ENCODE measurements around the gene SUPT20HL2.
"Not testable (repeated sequence)": the region's sequence is repeated elsewhere in the genome, so short reads cannot be mapped to it uniquely, and the experiment has no call there.

SUPT20HL2 gene

DNA sequence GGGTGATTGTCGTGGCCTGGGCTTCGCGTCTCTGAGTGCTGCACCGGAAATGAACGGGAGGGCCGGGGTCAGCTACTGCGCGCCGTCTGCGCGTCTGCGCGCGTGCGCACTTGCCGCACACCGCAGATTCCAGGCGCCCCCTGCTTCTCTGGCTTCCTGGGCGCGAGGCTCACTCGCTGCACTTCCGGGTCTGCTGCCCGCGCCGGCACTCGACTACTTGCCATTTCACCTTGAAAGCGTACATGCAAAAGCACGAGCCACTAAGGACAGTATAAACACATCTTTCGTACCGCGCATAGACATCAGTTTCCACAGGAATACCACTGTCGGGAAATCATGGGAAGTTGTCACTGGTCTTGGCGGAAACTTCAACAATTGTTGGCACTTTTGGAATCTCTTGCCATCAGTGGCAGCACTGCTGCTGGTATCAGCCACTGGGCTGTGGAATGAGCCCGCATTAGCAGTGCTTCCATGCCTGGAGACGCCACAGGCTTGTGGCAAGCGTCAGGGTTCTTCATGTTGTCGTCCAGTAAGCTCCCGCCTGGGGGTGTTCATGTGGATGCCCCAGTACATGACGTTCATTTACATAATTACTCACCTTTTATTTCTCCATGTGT is at the start of gene SUPT20HL2:
Gene SUPT20HL2 (minus strand): TSS at position 51 of the 617 bp plus-strand sequence. CDS start 754 bp downstream, outside the sequence.
- no peak for DNase-seq (ENCODE audit: low read depth, low spot score)

DNA sequence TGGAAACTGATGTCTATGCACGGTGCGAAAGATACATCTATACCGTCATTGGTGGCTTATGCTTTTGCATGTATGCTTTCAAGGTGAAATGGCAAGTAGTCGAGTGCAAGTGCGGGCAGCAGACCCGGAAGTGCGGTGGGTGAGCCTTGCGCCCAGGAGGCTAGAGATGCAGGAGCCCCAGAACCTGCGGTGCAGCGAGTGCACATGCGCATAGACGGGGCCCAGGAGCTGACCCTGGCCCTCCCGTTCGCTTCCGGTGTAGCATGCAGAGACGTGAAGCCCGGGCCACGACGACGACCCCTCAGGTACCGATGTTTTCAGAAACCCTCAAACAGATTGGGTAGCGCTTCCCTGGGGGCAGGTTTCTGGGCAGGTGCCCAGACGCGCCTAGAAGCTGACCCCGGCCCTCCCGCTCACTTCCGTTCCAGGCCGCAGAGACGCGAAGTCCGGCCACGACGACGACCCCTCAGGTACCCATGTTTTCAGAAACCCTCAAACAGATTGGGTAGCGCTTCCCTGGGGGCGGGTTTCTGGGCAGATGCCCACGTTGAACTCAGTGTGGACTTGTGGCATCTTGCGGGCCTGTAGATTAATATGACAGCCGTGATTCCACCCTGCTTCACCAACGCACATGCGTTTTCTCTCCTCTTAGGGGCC is 48.3 kb upstream of the SUPT20HL2 start:
- DNase-seq (ENCODE audit: low read depth, low spot score), result not testable (repeated sequence)

DNA sequence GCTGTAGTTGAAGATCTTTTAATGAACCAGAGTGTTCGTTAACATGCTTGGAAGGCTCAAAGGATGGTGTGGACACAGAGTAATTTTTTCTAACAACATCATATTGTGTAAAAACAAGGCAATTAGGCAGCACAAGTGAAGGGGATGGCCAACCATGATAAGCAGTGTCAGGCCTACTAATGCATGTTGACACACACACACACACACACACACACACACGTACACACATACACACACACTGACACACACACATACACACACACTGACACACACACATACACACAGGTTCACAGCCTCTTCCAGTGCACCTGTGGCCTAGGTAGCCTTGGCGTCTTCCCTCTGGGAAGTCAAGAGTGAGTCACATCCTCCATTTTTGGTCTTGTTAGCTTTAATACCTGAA is 46.4 kb upstream of the SUPT20HL2 start, which contains the start of gene SUPT20HL1:
Gene SUPT20HL1 (plus strand): TSS at position 368 of the 400 bp plus-strand sequence. CDS start 2,122 bp downstream, outside the sequence.
- DNase-seq (ENCODE audit: low read depth, low spot score), result no peak

DNA sequence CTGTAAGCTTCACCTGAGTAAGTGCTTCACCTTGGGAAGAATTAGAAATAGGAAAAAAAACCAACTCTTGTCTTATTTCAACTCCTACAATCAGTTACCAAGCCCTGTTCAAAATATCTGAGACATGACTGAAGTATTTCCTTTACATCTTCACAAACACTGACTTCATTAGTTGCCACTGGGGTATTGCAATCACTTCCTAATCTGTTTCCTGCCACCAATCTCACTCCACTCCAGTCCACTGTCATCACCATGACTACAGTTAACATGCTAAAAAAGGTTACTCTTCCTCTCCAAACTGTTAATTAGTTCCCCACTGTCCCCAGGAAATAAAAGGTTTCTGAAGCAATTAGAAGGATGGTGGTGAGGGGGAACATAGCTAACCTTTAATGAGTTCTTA is 43.2 kb upstream of the SUPT20HL2 start:
- no peak for DNase-seq (ENCODE audit: low read depth, low spot score)

DNA sequence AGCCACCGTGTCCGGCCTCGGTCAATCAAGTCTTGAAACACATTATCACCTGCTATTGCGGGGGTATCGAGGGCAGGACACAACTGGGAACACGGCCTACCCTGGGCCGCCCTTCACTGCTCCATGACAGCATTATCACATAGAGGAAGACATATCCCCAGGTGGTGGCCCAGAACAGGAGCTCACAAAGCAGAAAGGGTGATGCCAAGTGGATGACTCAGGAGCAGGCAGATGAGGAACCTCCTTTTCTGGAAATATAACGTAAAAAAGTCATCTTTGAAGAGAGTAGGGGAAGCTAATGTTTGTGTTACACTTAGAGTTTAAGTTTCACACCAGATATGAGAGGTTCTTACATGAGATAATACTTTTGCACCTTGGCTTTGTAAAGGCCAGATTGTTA is 41.2 kb upstream of the SUPT20HL2 start:
- no peak for DNase-seq (ENCODE audit: low read depth, low spot score)

DNA sequence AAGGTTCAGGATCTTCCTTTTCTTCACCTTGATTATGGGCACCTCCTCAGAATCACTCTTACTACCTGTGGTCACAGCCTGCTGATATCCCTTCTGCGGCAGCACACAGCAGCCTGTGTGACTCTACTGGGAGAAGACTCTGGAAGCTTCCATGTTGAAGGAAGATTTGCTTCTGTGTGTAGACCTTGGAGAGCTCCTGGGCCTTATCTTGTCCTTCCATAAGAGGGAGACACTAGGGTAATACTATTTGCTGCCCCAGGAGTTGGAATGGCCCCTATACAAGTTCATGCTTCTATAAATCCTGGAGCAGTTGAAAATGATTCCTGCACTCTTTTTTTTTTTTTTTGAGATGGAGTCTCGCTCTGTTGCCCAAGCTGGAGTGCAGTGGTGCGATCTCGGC is 36.3 kb upstream of the SUPT20HL2 start:
- no peak for DNase-seq (ENCODE audit: low read depth, low spot score)

DNA sequence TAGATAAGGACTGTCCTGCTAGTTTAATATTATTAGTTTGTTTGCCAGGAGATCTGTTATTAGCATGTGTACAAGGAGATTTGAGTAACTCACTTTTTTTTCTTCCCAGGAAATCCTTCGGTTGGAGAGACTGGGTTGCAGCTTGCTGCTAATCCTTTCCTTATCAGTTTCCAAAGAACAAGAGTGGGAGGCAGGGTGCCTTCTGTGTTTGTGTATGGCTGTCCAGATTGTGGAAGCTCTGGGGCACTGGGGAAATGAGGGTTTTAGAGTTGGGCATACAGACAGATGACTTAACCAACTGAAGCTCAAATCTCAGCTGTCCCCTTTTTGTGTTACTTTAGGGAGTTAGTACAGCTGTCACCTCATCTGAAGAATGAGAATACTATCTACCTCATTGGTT is 34.0 kb upstream of the SUPT20HL2 start:
- no peak for DNase-seq (ENCODE audit: low read depth, low spot score)

DNA sequence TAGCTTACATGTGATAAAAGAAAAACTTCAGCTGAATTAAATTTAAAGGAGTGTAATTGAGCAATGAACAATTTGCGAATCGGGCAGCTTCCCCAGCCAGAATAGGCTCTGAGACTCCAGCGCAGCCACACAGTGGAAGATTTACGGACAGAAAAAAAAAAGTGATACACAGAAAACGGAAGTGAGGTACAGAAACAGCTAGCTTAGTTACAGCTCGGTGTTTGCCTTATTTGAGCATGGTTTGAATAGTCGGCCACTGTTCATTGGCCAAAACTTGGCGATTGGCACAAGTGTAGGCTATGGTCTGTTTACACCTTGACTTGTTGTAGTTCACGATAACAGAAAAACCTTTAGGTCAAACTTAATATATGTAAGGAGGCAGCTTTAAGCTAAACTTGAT is 29.9 kb upstream of the SUPT20HL2 start:
- DNase-seq (ENCODE audit: low read depth, low spot score), result no peak

DNA sequence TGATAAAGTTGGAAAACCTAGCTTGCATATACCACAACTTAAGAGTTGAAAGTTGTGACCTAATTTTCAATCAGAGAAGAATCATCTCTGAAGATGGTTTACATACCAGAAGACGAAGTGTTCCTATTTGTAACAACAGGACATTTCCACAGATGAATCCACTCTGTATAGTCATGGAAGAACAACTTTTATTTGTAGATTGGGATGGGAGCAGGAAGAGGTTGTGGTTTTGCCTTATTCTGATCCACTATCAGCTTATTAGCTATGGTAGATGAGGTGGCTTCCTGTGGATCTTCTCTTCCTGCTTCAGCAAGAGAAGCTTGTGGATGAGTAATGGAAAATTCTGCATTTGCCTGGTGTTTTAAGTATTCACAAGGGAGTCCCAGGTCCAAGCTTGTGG is 27.9 kb upstream of the SUPT20HL2 start:
- DNase-seq (ENCODE audit: low read depth, low spot score), result no peak

DNA sequence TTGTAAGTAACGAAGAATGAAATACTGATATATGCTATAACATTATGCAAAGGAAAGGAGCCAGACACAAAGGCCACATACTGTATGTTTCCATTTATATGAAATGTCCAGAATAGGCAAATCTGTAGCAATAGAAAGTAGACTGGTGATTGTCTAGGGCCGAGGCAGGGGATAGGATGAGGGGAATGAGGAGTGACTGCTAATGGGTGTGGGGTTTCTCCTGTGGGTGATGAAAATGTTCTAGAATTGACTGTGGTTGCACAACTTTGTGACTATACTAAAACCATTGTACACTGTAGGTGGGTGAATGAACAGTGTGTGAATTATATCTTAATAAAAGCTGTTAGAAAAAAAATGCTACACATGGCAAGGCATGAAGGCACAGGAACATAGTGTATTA is 26.6 kb upstream of the SUPT20HL2 start:
- DNase-seq (ENCODE audit: low read depth, low spot score), result no peak

DNA sequence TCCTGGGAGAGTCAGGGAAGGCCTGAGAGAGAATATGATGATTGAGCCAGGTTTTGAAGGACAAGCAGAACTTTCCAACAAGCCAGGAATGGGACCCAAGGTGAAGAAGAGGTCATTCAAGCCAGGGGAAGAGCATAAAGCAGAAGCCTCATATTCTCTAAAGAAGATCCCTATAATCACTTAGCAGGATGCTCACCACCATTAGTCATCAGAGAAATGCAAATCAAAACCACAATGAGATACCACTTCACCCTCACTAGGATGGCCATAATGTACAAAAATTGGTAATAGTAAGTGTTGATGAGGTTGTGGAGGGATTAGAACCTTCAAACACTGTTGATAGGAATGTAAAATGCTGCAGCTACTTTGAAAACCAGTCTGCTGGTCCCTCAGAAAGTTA is 26.0 kb upstream of the SUPT20HL2 start:
- DNase-seq (ENCODE audit: low read depth, low spot score), result no peak

DNA sequence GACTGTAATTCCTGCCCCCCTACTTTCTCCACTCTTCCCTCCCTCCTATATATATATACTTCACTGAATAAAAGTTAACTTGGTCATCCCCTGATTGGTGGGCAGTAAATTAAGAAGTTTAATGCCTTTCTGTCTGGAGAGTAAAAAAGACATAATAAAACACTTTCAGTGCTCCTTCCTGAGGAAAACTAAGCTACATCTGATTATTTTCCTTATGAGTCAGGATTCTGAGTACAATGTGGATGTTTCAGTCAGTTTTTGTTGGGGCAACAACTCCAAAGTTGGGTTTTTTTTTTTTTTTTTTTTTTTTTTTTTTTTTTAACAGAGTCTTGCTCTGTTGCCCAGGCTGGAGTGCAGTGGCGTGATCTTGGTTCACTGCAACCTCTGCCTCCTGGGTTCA is 22.0 kb upstream of the SUPT20HL2 start:
- no peak for DNase-seq (ENCODE audit: low read depth, low spot score)

DNA sequence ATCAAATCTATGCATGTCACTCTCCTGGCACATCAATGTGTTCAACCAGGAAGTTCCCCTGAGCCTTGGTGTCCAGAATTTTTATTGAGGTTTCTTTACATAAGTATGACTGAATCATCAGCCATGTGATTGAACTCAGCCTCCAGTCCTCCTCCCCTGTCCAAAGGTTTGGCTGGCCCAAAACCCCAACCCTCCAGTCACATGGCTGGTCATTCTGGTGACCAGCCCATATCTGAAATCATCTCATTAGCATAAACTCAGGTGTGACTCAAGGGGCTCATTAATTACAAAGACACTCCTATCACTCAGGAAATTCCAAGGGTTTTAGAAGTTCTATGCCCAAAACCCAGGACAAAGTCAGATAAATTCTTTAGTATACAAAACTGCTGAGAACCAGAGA is 20.6 kb upstream of the SUPT20HL2 start:
- no peak for DNase-seq (ENCODE audit: low read depth, low spot score)

DNA sequence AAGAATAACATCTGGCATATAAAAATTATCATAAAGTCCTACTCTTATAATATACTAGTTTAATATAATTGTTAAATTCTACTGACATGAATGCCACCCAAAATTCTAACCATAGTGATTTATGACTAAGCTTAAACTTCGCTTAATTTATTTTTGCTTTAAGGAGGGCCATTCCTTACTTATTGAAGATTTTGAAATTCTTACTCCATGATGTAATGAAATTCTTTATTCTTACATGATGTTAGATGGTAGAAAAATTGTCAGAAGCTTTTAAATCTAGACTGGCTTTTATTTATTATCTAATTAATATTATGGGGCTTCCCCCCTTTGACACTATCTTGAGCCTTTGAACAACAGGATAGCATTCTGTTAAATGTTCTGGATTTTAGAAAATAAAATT is 19.5 kb upstream of the SUPT20HL2 start:
- no peak for DNase-seq (ENCODE audit: low read depth, low spot score)

DNA sequence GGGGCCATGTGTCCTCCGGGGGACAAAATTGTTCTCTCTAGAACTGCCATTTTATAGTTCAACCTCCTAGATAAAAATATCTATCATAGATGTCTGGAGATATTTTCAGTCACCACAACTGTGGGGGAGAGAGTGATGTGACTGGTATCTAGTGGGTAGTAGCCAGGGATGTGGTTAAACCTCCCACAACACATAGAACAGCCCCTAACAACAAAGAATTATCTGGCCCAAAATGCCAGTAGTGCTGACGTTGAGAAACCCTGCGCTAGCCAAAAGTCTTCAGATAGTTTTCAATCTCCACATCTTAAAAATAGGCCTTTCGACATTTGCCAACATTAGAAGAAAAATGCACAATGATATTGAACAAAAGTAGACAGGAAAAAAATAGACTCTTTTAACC is 19.0 kb upstream of the SUPT20HL2 start:
- DNase-seq (ENCODE audit: low read depth, low spot score), result no peak

DNA sequence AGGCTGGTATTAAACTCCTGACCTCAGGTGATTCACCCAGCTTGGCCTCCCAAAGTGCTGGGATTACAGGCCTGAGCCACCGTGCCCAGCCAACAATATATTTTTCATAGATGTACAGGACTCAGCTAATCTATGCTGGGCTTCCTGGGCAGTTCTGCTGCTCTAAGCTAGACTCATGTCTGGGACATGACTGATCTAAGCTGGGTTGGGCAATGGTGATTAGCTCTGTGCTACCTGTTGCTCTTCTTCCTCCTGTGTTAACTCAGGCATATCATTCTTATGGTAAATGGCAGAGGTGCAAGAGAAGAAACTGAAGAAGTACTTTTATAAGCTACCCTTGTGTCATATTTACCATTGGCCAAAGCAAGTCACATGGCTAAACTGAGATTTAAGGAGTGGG is 11.4 kb upstream of the SUPT20HL2 start:
- no peak for DNase-seq (ENCODE audit: low read depth, low spot score)

DNA sequence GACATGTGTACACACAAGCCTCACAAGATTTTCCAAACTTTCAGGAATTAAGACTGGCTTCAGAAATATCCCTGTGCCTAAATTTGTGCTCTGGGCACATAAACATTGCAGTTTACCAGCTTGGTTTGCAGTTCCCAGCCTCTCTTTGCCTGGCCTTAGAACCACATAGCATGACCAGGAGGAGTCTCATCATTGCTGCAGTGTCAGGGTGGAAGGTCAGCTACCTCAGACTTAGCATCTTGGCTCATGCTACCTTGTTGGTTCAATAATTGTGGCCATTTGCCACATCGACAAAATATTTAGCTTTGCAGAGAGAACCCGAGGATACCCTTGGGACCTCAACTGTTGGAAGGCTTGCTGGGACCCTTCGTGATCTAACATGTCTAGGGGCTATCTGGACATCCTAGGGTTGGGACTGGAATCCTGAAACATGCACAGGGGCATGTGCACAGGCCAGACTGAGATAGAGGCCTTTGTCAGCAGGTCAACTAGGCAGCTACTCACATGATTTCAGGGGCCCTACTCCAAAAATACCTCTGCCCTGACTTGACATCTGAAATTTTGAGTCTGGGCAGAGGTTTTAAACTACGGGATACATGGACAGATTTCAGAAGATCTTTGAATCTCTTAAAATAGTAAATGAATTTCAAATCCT is 8.0 kb upstream of the SUPT20HL2 start:
- no peak for DNase-seq (ENCODE audit: low read depth, low spot score)

DNA sequence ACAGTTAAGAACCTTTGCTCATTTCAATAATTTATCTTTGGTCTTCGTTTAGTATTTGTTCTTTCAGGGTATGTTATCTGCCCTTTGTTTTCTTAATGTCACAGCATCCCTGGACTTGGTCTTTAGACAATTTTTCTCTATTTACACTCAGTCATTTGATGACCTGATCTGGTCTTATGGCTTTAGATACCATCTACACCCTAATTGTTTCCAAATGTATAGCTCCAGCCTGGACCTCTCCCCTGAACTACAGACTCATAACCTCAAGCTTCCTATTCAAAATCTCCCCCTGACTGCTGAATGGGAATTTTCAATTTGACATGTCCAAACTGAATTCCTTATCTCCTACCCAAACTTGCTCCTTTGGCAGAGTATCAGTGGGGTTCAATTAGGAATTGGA is 3.7 kb upstream of the SUPT20HL2 start:
- DNase-seq (ENCODE audit: low read depth, low spot score), result no peak

DNA sequence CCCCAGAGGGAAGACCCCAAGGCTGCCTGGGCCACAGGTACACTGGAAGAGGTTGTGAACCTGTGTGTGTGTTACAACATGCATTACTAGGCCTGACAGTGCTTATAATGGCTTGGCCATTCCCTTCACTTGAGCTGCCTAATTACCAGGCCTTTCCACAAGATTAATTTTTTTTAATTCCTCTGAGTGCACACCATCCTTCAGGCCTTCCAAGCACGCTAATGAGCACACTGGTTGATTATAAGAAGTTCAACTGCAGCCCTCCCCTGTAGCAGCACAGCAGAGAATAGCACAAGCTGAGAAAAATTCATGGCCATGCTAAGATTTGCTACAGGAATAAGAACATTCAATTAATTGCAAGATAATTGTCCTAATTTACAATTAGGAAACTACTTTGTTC is 2.2 kb upstream of the SUPT20HL2 start:
- DNase-seq (ENCODE audit: low read depth, low spot score), result no peak

DNA sequence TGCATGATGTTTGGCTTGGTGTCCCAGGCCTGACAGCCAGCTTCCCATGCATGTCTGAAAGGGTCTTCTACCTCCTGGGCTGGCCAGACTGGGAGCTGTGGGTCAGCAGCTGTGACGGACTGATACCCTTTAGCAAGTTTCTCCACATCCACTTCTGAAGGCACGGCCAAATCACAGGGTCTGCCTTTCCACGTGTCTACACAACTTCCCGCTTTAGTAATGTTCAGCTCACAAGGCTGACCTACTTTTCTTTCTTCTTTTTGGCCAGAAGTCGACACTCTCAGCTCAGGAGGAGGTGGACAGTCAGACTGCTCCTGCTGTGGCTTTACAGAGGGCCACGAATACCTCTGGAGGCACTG is 1.6 kb downstream of the SUPT20HL2 start:
- DNase-seq (ENCODE audit: low read depth, low spot score), result not testable (repeated sequence)

DNA sequence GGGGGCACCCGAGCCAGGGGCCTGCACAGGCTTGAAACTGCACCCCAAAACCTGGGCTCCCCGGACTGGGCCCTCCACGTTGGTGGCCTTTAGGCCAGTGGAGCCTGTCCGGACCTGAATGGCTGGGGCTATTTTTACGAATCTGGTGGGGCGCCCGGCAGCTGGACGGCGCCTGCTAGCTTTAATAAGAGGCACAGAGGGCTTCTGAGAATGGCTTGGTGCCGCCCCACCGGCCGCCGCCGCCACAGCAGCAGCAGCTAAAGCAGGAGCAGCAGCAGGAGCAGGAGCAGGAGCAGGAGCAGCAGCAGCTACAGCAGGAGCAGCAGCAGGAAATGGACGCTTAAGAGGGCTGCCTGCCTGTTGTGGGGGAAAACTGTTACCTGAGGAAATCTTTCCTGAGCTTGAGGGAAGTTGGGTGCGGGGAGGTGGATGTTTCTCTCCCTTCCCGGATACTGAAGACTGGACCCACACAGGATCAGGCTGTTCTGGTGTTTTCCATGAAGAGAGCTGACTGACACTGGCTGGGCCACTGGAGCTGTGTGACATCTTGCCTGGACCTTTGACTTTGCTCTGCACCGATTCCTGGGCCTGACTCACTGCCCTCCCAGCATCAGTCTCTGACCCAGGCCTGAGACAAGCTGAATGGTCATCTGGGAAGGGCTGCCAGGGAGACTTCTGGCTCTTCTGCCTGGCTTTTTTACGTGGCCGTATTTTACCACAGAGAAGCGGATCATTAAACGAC is 2.2 kb downstream of the SUPT20HL2 start:
- DNase-seq (ENCODE audit: low read depth, low spot score), result not testable (repeated sequence)

DNA sequence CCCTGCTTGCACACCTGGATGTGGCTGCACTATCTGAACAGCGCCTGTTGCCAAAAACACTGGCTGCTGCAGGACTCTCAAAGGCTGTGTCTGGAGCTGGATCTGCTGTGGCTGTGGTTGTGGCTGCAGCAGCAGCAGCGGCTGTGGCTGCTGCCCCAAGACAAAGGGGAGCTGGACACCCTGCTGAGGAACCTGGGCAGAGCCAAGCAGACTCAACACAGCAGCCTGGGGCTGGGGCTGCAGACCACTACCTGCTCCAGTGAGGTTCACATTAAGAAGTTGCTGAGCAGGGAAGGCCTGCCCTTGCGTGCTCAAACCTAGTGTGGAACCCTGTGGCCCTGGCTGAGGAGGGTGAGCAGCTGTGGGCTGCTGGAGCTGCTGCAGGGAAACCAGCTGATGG is 3.0 kb downstream of the SUPT20HL2 start:
- not testable (repeated sequence) for DNase-seq (ENCODE audit: low read depth, low spot score)
